Mesendoderm (in vitro differentiated cells): ENCODE measurements around the gene BEGAIN.

Source experiments
- DNase-seq: peaks from one replicate; pipeline ENCODE4 v3.0.0; 2013
- H2AK5ac ChIP-seq: 2 replicates; pipeline ENCODE4 v1.6.1; 2013; ENCODE audit warnings: low read length, inconsistent platforms
- H2BK120ac ChIP-seq: 2 replicates; pipeline ENCODE4 v1.6.1; 2013; ENCODE audit warnings: low read depth, mild to moderate bottlenecking, low read length, moderate library complexity, mixed read lengths
- H2BK15ac ChIP-seq: replicated peaks from 2 replicates; pipeline ENCODE4 v1.6.1; 2013; ENCODE audit warnings: low read depth, mild to moderate bottlenecking, moderate library complexity
- H2BK5ac ChIP-seq: 2 replicates; pipeline ENCODE4 v1.6.1; 2013; ENCODE audit warnings: low read length, inconsistent platforms
- H3K18ac ChIP-seq: 2 replicates; pipeline ENCODE4 v1.6.1; 2013; ENCODE audit warnings: mild to moderate bottlenecking, low read length, mixed read lengths
- H3K23ac ChIP-seq: one replicate; pipeline ENCODE4 v1.6.1; 2013; ENCODE audit warnings: low read length
- H3K27ac ChIP-seq: 2 replicates; pipeline ENCODE4 v1.5.1; 2013; ENCODE audit warnings: low read depth, mild to moderate bottlenecking, inconsistent platforms, low read length, moderate library complexity
- H3K27me3 ChIP-seq: 2 replicates; pipeline ENCODE4 v1.6.1; 2013; ENCODE audit warnings: low read length, control low read depth, mild to moderate bottlenecking, inconsistent platforms; ENCODE audit not compliant: insufficient read depth, poor library complexity
- H3K36me3 ChIP-seq: 2 replicates; pipeline ENCODE4 v1.6.1; 2013; ENCODE audit warnings: low read length, inconsistent platforms; ENCODE audit not compliant: control insufficient read depth, insufficient read depth
- H3K4ac ChIP-seq: one replicate; pipeline ENCODE4 v1.6.1; 2013; ENCODE audit warnings: low read depth, mild to moderate bottlenecking, low read length, moderate library complexity
- H3K4me1 ChIP-seq: 2 replicates; pipeline ENCODE4 v1.6.1; 2013; ENCODE audit warnings: low read depth, low read length, inconsistent platforms; ENCODE audit not compliant: control insufficient read depth
- H3K4me2 ChIP-seq: 2 replicates; pipeline ENCODE4 v1.6.1; 2013; ENCODE audit warnings: low read length
- H3K4me3 ChIP-seq: 2 replicates; pipeline ENCODE4 v1.5.1; 2013; ENCODE audit warnings: mild to moderate bottlenecking, low read length
- H3K56ac ChIP-seq: one replicate; pipeline ENCODE4 v1.6.1; 2013; ENCODE audit warnings: low read length
- H3K79me1 ChIP-seq: 2 replicates; pipeline ENCODE4 v1.6.1; 2013; ENCODE audit warnings: low read length, inconsistent platforms
- H3K79me2 ChIP-seq: 2 replicates; pipeline ENCODE4 v1.6.1; 2013; ENCODE audit warnings: mild to moderate bottlenecking, low read length; ENCODE audit not compliant: control insufficient read depth, insufficient read depth
- H3K9ac ChIP-seq: 2 replicates; pipeline ENCODE4 v1.6.1; 2013; ENCODE audit warnings: low read length, inconsistent platforms
- H4K5ac ChIP-seq: one replicate; pipeline ENCODE4 v1.6.1; 2013; ENCODE audit warnings: low read length
- H4K8ac ChIP-seq: one replicate; pipeline ENCODE4 v1.6.1; 2013; ENCODE audit warnings: low read depth, mild to moderate bottlenecking, control low read depth, low read length, moderate library complexity
- WGBS: extraction: QIAGEN DNeasy Blood & Tissue Kit; methylation state at CpG from one replicate; pipeline ENCODE4 v1.1.7; 2013; ENCODE audit warnings: low lambda C conversion rate, missing lambda C conversion rate; ENCODE audit not compliant: insufficient coverage; ENCODE audit errors: extremely low coverage; 5-methylcytosine and 5-hydroxymethylcytosine counted together

BEGAIN gene

DNA sequence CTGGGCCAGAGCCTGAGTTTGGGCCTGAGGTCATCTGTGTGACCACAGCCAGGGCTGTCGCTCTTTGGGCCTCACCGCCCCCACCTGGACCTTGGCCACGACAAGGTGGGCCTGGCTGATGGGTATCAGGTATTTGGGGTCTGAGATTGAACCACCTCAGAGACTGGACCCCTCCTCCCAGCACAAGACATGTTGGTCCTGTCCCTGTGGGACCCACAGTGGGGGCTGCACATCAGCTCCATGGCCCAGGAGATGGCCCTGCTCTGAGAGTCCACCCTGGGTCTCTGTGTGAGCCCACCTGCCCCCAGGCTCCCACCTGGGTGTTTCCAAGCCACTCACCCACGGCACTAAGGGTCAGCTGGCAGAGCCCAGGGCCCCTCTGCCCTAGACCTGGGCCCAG is 20.6 kb downstream of the BEGAIN start:
- Histone ChIP-seq H3K4me1 (no peaks in the 10 kb centered on the region), H3K18ac (no peak overlapping the region), H4K8ac (no peak overlapping the region), H4K5ac (no peak overlapping the region), H3K27ac (no peak overlapping the region), H2BK120ac (no peak overlapping the region), H3K36me3 (no peaks in the 10 kb centered on the region), H3K4ac (no peak overlapping the region), H3K9ac (no peak overlapping the region), H3K4me3 (no peak overlapping the region), H3K79me1 (no peaks in the 10 kb centered on the region), H3K4me2 (no peak overlapping the region), H2BK5ac (no peak overlapping the region), H2AK5ac (no peak overlapping the region), H3K56ac (no peak overlapping the region), H3K27me3 (peaks cover 23% of the 10 kb centered on the region), H3K79me2 (no peaks in the 10 kb centered on the region), H3K23ac (no peak overlapping the region), H2BK15ac (no peak overlapping the region)
- no CpG with 5 or more reads among the region's 4 CpGs for WGBS
- no peak for DNase-seq

DNA sequence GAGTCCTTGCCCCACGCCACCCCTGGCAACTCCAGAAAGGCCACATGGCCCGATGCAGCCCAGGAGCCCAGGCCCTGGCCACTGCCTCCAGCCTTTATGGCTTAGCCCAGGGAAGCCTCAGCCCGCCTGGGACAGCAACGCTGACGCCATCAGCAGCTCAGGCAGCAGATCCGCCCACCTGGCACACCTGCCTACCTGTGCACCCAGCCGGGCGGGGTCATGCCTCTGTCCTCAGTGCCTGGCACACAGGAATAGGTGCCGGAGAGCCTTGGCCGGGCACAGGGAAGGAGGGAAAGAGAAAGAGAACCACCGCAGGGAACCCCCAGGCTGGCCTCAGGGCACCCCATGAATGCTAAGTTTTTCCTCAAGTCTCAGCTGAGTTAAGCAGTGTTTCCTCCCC is 21.1 kb downstream of the BEGAIN start:
- H3K56ac ChIP-seq: no peak overlapping the region
- H3K4ac ChIP-seq: no peak overlapping the region
- no peaks in the 10 kb centered on the region for H3K79me2 ChIP-seq
- no CpG with 5 or more reads among the region's 11 CpGs for WGBS
- no peaks in the 10 kb centered on the region for H3K4me1 ChIP-seq
- peaks cover 23% of the 10 kb centered on the region for H3K27me3 ChIP-seq
- no peak overlapping the region for H3K4me2 ChIP-seq
- H3K4me3 ChIP-seq: no peak overlapping the region
- no peak overlapping the region for H2BK5ac ChIP-seq
- no peak overlapping the region for H3K18ac ChIP-seq
- H2BK120ac ChIP-seq: no peak overlapping the region
- no peak overlapping the region for H3K27ac ChIP-seq
- no peaks in the 10 kb centered on the region for H3K79me1 ChIP-seq
- no peaks in the 10 kb centered on the region for H3K36me3 ChIP-seq
- H4K5ac ChIP-seq: no peak overlapping the region
- H3K9ac ChIP-seq: no peak overlapping the region
- no peak overlapping the region for H2AK5ac ChIP-seq
- H4K8ac ChIP-seq: no peak overlapping the region
- no peak for DNase-seq
- H3K23ac ChIP-seq: no peak overlapping the region
- no peak overlapping the region for H2BK15ac ChIP-seq

DNA sequence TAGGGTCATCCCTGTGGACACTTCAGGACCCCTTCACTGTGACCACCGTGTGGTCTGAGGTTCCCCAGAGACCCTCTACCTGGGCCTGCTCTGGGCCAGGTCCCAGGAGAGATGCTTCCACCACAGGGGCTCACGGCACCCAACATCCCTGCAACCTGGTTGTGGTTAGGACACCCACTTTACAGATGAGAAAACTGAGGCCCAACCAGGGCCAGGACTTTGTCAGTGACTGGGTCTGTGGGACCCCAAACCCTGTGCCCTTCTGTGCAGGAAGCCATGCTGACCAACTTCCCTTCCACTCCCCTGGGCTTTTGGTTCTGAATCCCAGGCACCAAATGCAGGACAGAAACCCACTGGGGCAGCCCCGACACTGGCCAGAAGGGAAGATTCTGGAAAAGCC is 21.6 kb downstream of the BEGAIN start:
- Histone ChIP-seq H3K18ac (no peak overlapping the region), H4K8ac (no peak overlapping the region), H3K23ac (no peak overlapping the region), H2BK5ac (no peak overlapping the region), H3K56ac (no peak overlapping the region), H2BK120ac (no peak overlapping the region), H3K27me3 (peaks cover 23% of the 10 kb centered on the region), H3K79me2 (no peaks in the 10 kb centered on the region), H2BK15ac (no peak overlapping the region), H3K4me1 (no peaks in the 10 kb centered on the region), H2AK5ac (no peak overlapping the region), H3K9ac (no peak overlapping the region), H3K79me1 (no peaks in the 10 kb centered on the region), H4K5ac (no peak overlapping the region), H3K4me3 (no peak overlapping the region), H3K4me2 (no peak overlapping the region), H3K27ac (no peak overlapping the region), H3K4ac (no peak overlapping the region), H3K36me3 (no peaks in the 10 kb centered on the region)
- no peak for DNase-seq
- no CpG with 5 or more reads among the region's 3 CpGs for WGBS

DNA sequence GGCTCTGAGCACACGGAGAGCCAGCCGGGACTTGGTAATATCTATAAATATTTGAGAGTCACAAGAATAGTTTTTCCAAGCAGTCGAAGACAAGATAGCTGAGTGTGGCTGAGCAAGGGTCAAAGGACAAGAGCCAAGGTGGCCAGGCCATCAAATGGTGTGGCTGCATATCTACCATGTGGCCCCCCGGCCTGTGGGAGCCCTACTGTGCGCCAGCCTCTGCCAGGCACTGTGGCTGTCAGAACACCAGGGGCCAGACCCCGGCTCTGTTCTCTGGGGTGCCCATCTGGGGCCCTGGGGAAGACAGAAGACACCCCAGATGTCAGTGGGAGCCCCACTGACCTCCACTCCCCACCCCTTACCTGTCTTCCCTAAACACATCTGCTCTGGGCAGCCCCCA is 22.7 kb downstream of the BEGAIN start:
- Histone ChIP-seq H2BK120ac (no peak overlapping the region), H2BK5ac (no peak overlapping the region), H2AK5ac (no peak overlapping the region), H2BK15ac (no peak overlapping the region), H3K36me3 (no peaks in the 10 kb centered on the region), H3K27ac (no peak overlapping the region), H3K4me1 (no peaks in the 10 kb centered on the region), H3K79me2 (no peaks in the 10 kb centered on the region), H3K18ac (no peak overlapping the region), H4K8ac (no peak overlapping the region), H3K4me3 (no peak overlapping the region), H4K5ac (no peak overlapping the region), H3K4me2 (no peak overlapping the region), H3K27me3 (peaks cover 20% of the 10 kb centered on the region), H3K23ac (no peak overlapping the region), H3K9ac (no peak overlapping the region), H3K56ac (no peak overlapping the region), H3K79me1 (no peaks in the 10 kb centered on the region), H3K4ac (no peak overlapping the region)
- no CpG with 5 or more reads among the region's 6 CpGs for WGBS
- DNase-seq: no peak

DNA sequence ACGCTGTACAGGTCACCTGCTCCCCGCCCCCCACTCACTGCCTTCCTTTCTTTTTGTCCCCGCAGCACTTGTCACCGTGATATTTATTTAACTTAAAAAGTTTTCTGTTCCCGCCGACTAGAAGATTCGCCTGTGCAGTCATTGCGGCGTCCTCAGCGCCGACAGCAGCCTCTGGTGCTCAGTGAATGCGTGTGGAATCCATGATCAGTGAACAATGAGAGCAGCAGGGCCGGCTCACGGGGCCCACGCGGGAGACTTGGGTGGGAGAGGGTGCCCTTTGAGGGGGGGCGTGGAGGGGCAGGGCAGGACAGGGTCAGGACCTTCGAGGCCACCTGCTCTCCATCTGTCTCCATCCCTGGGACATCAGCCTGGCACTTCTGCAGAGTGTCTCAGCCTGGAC is 24.5 kb downstream of the BEGAIN start:
- H3K4me2 ChIP-seq: no peak overlapping the region
- no peaks in the 10 kb centered on the region for H3K4me1 ChIP-seq
- H3K18ac ChIP-seq: no peak overlapping the region
- no peak overlapping the region for H3K4me3 ChIP-seq
- no peaks in the 10 kb centered on the region for H3K79me2 ChIP-seq
- no peak overlapping the region for H4K5ac ChIP-seq
- H3K9ac ChIP-seq: no peak overlapping the region
- H2BK120ac ChIP-seq: no peak overlapping the region
- no peak overlapping the region for H3K56ac ChIP-seq
- no peak overlapping the region for H3K4ac ChIP-seq
- WGBS: no CpG with 5 or more reads among the region's 18 CpGs
- no peak overlapping the region for H2BK15ac ChIP-seq
- H2BK5ac ChIP-seq: no peak overlapping the region
- H3K27ac ChIP-seq: no peak overlapping the region
- no peak overlapping the region for H4K8ac ChIP-seq
- peaks cover 3% of the 10 kb centered on the region for H3K27me3 ChIP-seq
- H3K23ac ChIP-seq: no peak overlapping the region
- H3K79me1 ChIP-seq: no peaks in the 10 kb centered on the region
- H2AK5ac ChIP-seq: no peak overlapping the region
- H3K36me3 ChIP-seq: no peaks in the 10 kb centered on the region
- DNase-seq: no peak

DNA sequence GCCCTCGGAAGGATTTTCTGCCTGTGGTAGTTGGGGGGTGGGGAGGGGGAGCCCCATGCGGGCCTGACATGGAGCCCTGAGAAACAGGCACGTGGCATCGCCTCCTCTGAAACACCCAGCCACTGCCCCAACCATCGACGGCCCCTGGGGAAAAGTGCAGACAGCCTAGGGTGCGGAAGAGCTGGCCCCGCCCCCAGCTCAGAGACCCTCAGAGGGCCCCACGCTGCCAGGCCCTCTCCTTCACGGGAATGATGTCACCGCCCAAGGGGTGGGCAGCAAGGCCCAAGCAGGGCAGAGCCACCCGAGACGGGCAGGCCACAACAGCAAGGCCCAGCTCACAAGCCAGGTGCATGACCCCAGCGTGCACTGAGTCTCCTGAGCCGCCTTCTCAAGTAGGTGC is 26.2 kb downstream of the BEGAIN start:
- H2BK5ac ChIP-seq: no peak overlapping the region
- H3K79me1 ChIP-seq: no peaks in the 10 kb centered on the region
- no peaks in the 10 kb centered on the region for H3K36me3 ChIP-seq
- H2BK15ac ChIP-seq: no peak overlapping the region
- no peak overlapping the region for H4K5ac ChIP-seq
- no peak overlapping the region for H2AK5ac ChIP-seq
- H3K27ac ChIP-seq: no peak overlapping the region
- H3K4me2 ChIP-seq: no peak overlapping the region
- no peak for DNase-seq
- no peaks in the 10 kb centered on the region for H3K79me2 ChIP-seq
- no peak overlapping the region for H3K56ac ChIP-seq
- H2BK120ac ChIP-seq: no peak overlapping the region
- no CpG with 5 or more reads among the region's 15 CpGs for WGBS
- H3K27me3 ChIP-seq: no peaks in the 10 kb centered on the region
- H3K18ac ChIP-seq: no peak overlapping the region
- no peak overlapping the region for H3K4ac ChIP-seq
- H3K4me1 ChIP-seq: no peaks in the 10 kb centered on the region
- H4K8ac ChIP-seq: no peak overlapping the region
- H3K9ac ChIP-seq: no peak overlapping the region
- no peak overlapping the region for H3K23ac ChIP-seq
- no peak overlapping the region for H3K4me3 ChIP-seq
